Fibroblast of lung (primary cell): Measurements from ENCODE around the gene NEGR1.

Source experiments
- CTCF ChIP-seq, 2 donors: IDR thresholded peaks in 1 of 2; conservative IDR thresholded peaks in 1 of 2; 1 replicate in 1 of 2; 2 replicates in 1 of 2; pipeline ENCODE4 v1.5.1; 2011 to 2012; ENCODE audit warnings: low read length in 2 of 2, control low read depth in 1 of 2, inconsistent platforms in 1 of 2, low read depth in 1 of 2, mild to moderate bottlenecking in 1 of 2
- EZH2 ChIP-seq: IDR thresholded peaks from 2 replicates; pipeline ENCODE4 v1.5.1; 2012; ENCODE audit warnings: low read length, control low read depth, mild to moderate bottlenecking; ENCODE audit errors: missing control alignments

DNA sequence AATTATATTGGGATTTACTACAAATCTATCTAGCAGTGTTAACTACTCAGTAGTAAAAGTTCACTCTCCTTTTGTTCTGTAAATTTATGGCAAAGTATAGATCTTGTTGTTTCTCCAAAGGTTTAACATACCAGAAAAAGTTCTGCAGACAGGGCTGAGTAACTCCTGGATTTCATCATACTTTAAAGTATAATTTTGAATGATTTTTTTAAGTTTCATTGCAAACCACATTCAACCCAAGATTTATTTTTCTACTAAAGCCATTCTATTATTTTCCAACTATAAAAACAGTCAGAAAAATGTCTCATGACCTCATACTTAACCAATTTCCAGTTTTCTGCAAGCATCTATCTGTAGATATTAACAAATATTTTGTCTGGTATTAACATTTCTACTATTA lies 615.7 kb downstream of the NEGR1 start:
- TF ChIP-seq CTCF (conservative IDR thresholded peaks at IDR 0.05 in 1 of 2, IDR thresholded peaks at IDR 0.05 in 1 of 2; ENCODE audit: low read depth in 1 of 2, low read length in 2 of 2): no peak
- TF ChIP-seq EZH2: no peak
